H9 (cell line): ENCODE measurements around the gene UBE2D1. TPM values are rescaled to one million over a fixed set of nuclear protein-coding genes. Genes with fewer than 3 reads are reported as not detected.

Experiments used
- DNase-seq: peaks from one replicate; pipeline ENCODE4 v3.0.0-alpha.2; 2017
- H2AFZ ChIP-seq: one replicate; pipeline ENCODE4 v1.6.1; 2013; ENCODE audit warnings: mild to moderate bottlenecking, low read length, control low read depth, moderate library complexity
- H2AK5ac ChIP-seq: 2 replicates; pipeline ENCODE4 v1.6.1; 2013; ENCODE audit warnings: low read length, control low read depth, mixed read lengths; ENCODE audit not compliant: insufficient read length
- H2BK120ac ChIP-seq: one replicate; pipeline ENCODE4 v1.6.1; 2013; ENCODE audit warnings: low read depth, mild to moderate bottlenecking, low read length, control low read depth, inconsistent platforms; ENCODE audit not compliant: poor library complexity, severe bottlenecking
- H2BK12ac ChIP-seq: 2 replicates; pipeline ENCODE4 v1.6.1; 2013; ENCODE audit warnings: low read length, control low read depth, mixed read lengths, low read depth; ENCODE audit not compliant: insufficient read length
- H2BK15ac ChIP-seq: 2 replicates; pipeline ENCODE4 v1.6.1; 2013; ENCODE audit warnings: low read depth, low read length, control low read depth
- H2BK20ac ChIP-seq: one replicate; pipeline ENCODE4 v1.6.1; 2013; ENCODE audit warnings: low read depth, mild to moderate bottlenecking, low read length, control low read depth, inconsistent platforms; ENCODE audit not compliant: poor library complexity, severe bottlenecking
- H2BK5ac ChIP-seq: 2 replicates; pipeline ENCODE4 v1.6.1; 2013; ENCODE audit warnings: low read length, control low read depth, mixed read lengths; ENCODE audit not compliant: insufficient read length
- H3K14ac ChIP-seq: 2 replicates; pipeline ENCODE4 v1.6.1; 2013; ENCODE audit warnings: low read length, control low read depth; ENCODE audit not compliant: insufficient read depth
- H3K18ac ChIP-seq: 2 replicates; pipeline ENCODE4 v1.6.1; 2013; ENCODE audit warnings: low read depth, mild to moderate bottlenecking, mixed read lengths, low read length, control low read depth; ENCODE audit not compliant: insufficient read length
- H3K23ac ChIP-seq: 2 replicates; pipeline ENCODE4 v1.6.1; 2013; ENCODE audit warnings: low read length, control low read depth, mixed read lengths, low read depth; ENCODE audit not compliant: insufficient read length
- H3K23me2 ChIP-seq: 2 replicates; pipeline ENCODE4 v1.6.1; 2013; ENCODE audit warnings: low read depth, mild to moderate bottlenecking, mixed read lengths, low read length, control low read depth; ENCODE audit not compliant: insufficient read length, poor library complexity, severe bottlenecking
- H3K27ac ChIP-seq: 2 replicates; pipeline ENCODE4 v1.5.1; 2013; ENCODE audit warnings: low read length, control low read depth, mixed read lengths, low read depth; ENCODE audit not compliant: insufficient read length
- H3K27me3 ChIP-seq: 2 replicates; pipeline ENCODE4 v1.6.1; 2013; ENCODE audit warnings: low read length, control low read depth, inconsistent platforms; ENCODE audit not compliant: insufficient read depth
- H3K4ac ChIP-seq: 2 replicates; pipeline ENCODE4 v1.6.1; 2013; ENCODE audit warnings: low read depth, mild to moderate bottlenecking, control low read depth, inconsistent platforms, low read length, moderate library complexity
- H3K4me1 ChIP-seq: 2 replicates; pipeline ENCODE4 v1.6.1; 2013; ENCODE audit warnings: low read length, control low read depth, inconsistent platforms; ENCODE audit not compliant: insufficient read depth
- H3K4me2 ChIP-seq: 2 replicates; pipeline ENCODE4 v1.6.1; 2013; ENCODE audit warnings: low read length, control low read depth, mixed read lengths; ENCODE audit not compliant: insufficient read length, insufficient read depth
- H3K56ac ChIP-seq: 2 replicates; pipeline ENCODE4 v1.6.1; 2013; ENCODE audit warnings: low read depth, mild to moderate bottlenecking, mixed read lengths, low read length, control low read depth; ENCODE audit not compliant: insufficient read length
- H3K79me1 ChIP-seq: 2 replicates; pipeline ENCODE4 v1.6.1; 2013; ENCODE audit warnings: low read depth, mild to moderate bottlenecking, moderate library complexity, low read length, control low read depth, inconsistent platforms; ENCODE audit not compliant: insufficient read depth, poor library complexity, severe bottlenecking
- H3K79me2 ChIP-seq: 2 replicates; pipeline ENCODE4 v1.6.1; 2013; ENCODE audit warnings: low read length, control low read depth, inconsistent platforms; ENCODE audit not compliant: insufficient read depth
- H3K9ac ChIP-seq: 2 replicates; pipeline ENCODE4 v1.6.1; 2013; ENCODE audit warnings: low read length, control low read depth, mixed read lengths; ENCODE audit not compliant: insufficient read length; ENCODE audit errors: extremely low read depth
- H3K9me3 ChIP-seq: one replicate; pipeline ENCODE4 v1.6.1; 2013; ENCODE audit warnings: low read depth, low read length, inconsistent platforms; ENCODE audit not compliant: control insufficient read depth
- H3T11ph ChIP-seq: one replicate; pipeline ENCODE4 v1.6.1; 2013; ENCODE audit warnings: mild to moderate bottlenecking, low read length, control low read depth, inconsistent platforms
- H4K20me1 ChIP-seq: one replicate; pipeline ENCODE4 v1.6.1; 2013; ENCODE audit not compliant: control insufficient read depth, insufficient read length, insufficient read depth
- H4K5ac ChIP-seq: 2 replicates; pipeline ENCODE4 v1.6.1; 2013; ENCODE audit warnings: low read depth, mild to moderate bottlenecking, mixed read lengths, low read length, control low read depth; ENCODE audit not compliant: insufficient read length
- H4K8ac ChIP-seq: replicated peaks from 2 replicates; pipeline ENCODE4 v1.6.1; 2013; ENCODE audit warnings: low read length, control low read depth, mixed read lengths, low read depth; ENCODE audit not compliant: insufficient read length
- H4K91ac ChIP-seq: 2 replicates; pipeline ENCODE4 v1.6.1; 2013; ENCODE audit warnings: low read depth, mild to moderate bottlenecking, moderate library complexity, mixed read lengths, low read length, control low read depth; ENCODE audit not compliant: insufficient read length
- H3K27ac Mint-ChIP-seq, 3 experiments: 2 replicates in 2 of 3; 3 replicates in 1 of 3; pipeline ENCODE4 v1.8.0; 2020 to 2021; ENCODE audit warnings: mixed read lengths in 3 of 3, mild to moderate bottlenecking in 1 of 3, moderate library complexity in 1 of 3
- H3K27me3 Mint-ChIP-seq: 2 replicates; pipeline ENCODE4 v1.8.0; 2021; ENCODE audit warnings: low read depth, mild to moderate bottlenecking, moderate library complexity, mixed read lengths
- H3K36me3 Mint-ChIP-seq, 3 experiments: 2 replicates in 2 of 3; 3 replicates in 1 of 3; pipeline ENCODE4 v1.8.0; 2020 to 2021; ENCODE audit warnings: low read depth in 3 of 3, mixed read lengths in 3 of 3; ENCODE audit not compliant: insufficient read depth in 1 of 3
- H3K4me1 Mint-ChIP-seq, 2 experiments: 2 replicates each; pipeline ENCODE4 v1.8.0; 2020; ENCODE audit warnings: mixed read lengths in 2 of 2
- H3K4me3 Mint-ChIP-seq, 2 experiments: 2 replicates in 1 of 2; 3 replicates in 1 of 2; pipeline ENCODE4 v1.8.0; 2020 to 2021; ENCODE audit warnings: mild to moderate bottlenecking in 2 of 2, mixed read lengths in 2 of 2, moderate library complexity in 1 of 2
- H3K9me3 Mint-ChIP-seq, 2 experiments: 2 replicates in 1 of 2; 3 replicates in 1 of 2; pipeline ENCODE4 v1.8.0; 2020; ENCODE audit warnings: mild to moderate bottlenecking in 2 of 2, mixed read lengths in 2 of 2, moderate library complexity in 1 of 2
- WGBS: extraction: QIAGEN DNeasy Blood & Tissue Kit; methylation state at CpG from one replicate; pipeline ENCODE4 v1.1.7; 2013; ENCODE audit warnings: missing lambda C conversion rate, low lambda C conversion rate, mixed read lengths; ENCODE audit not compliant: insufficient read length; ENCODE audit errors: extremely low coverage; 5-methylcytosine and 5-hydroxymethylcytosine counted together
- total RNA-seq: library from RNA; stranded (reverse); gene quantifications from 2 replicates; pipeline ENCODE4 v1.2.1, GENCODE V29; 2021
- TF ChIP-seq, protein P1 (sequence below): fragments of 200-600 bp; sonication (generic); conservative IDR thresholded peaks from 3 replicates; pipeline ENCODE4 v1.8.0; 2021; ENCODE audit warnings: antibody characterized with exemption, mild to moderate bottlenecking

The UBE2D1 gene
- total RNA-seq, 1 experiment from 2014 or later = 26.8 TPM

- Histone ChIP-seq H3K18ac (no peak overlapping the region), H3K14ac (no peak overlapping the region), H4K8ac (no peak overlapping the region), H3K4me1 (no peaks in the 10 kb centered on the region), H2AFZ (no peak overlapping the region), H3K9ac (no peak overlapping the region), H2BK12ac (no peak overlapping the region), H3K27me3 (no peaks in the 10 kb centered on the region), H4K20me1 (no peaks in the 10 kb centered on the region), H4K5ac (no peak overlapping the region), H3K9me3 (no peaks in the 10 kb centered on the region), H3K27ac (no peak overlapping the region), H3K79me2 (no peaks in the 10 kb centered on the region), H2BK5ac (no peak overlapping the region), H2BK15ac (no peak overlapping the region), H3K4ac (no peak overlapping the region), H2BK20ac (no peak overlapping the region), H2AK5ac (no peak overlapping the region), H3T11ph (no peak overlapping the region), H2BK120ac (no peak overlapping the region), H4K91ac (no peak overlapping the region), H3K23ac (no peak overlapping the region), H3K23me2 (no peaks in the 10 kb centered on the region), H3K56ac (no peak overlapping the region), H3K79me1 (no peaks in the 10 kb centered on the region), H3K4me2 (no peak overlapping the region)
- no peaks in the 10 kb centered on the region for H3K4me1 Mint-ChIP-seq
- H3K27ac Mint-ChIP-seq = no peak overlapping the region
- no peaks in the 10 kb centered on the region for H3K9me3 Mint-ChIP-seq
- no peaks in the 10 kb centered on the region for H3K27me3 Mint-ChIP-seq
- WGBS = no CpG with 5 or more reads among the region's 4 CpGs
- no peak for DNase-seq
- H3K36me3 Mint-ChIP-seq = no peaks in the 10 kb centered on the region
- TF ChIP-seq, protein P1, sequence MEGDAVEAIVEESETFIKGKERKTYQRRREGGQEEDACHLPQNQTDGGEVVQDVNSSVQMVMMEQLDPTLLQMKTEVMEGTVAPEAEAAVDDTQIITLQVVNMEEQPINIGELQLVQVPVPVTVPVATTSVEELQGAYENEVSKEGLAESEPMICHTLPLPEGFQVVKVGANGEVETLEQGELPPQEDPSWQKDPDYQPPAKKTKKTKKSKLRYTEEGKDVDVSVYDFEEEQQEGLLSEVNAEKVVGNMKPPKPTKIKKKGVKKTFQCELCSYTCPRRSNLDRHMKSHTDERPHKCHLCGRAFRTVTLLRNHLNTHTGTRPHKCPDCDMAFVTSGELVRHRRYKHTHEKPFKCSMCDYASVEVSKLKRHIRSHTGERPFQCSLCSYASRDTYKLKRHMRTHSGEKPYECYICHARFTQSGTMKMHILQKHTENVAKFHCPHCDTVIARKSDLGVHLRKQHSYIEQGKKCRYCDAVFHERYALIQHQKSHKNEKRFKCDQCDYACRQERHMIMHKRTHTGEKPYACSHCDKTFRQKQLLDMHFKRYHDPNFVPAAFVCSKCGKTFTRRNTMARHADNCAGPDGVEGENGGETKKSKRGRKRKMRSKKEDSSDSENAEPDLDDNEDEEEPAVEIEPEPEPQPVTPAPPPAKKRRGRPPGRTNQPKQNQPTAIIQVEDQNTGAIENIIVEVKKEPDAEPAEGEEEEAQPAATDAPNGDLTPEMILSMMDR = no peak
- no peak overlapping the region for H3K4me3 Mint-ChIP-seq
Observed at GRCh38 chr10:58372607-58373441, 38.0 kb downstream of the UBE2D1 start.
